ENCODE results near the gene DCHS2. TPM values are rescaled to one million over a fixed set of nuclear protein-coding genes. Genes with fewer than 3 reads are reported as not detected.

Gene DCHS2
- total RNA-seq, 2 experiments from 2014 or later, result 0.16 to 0.22 TPM

DNA sequence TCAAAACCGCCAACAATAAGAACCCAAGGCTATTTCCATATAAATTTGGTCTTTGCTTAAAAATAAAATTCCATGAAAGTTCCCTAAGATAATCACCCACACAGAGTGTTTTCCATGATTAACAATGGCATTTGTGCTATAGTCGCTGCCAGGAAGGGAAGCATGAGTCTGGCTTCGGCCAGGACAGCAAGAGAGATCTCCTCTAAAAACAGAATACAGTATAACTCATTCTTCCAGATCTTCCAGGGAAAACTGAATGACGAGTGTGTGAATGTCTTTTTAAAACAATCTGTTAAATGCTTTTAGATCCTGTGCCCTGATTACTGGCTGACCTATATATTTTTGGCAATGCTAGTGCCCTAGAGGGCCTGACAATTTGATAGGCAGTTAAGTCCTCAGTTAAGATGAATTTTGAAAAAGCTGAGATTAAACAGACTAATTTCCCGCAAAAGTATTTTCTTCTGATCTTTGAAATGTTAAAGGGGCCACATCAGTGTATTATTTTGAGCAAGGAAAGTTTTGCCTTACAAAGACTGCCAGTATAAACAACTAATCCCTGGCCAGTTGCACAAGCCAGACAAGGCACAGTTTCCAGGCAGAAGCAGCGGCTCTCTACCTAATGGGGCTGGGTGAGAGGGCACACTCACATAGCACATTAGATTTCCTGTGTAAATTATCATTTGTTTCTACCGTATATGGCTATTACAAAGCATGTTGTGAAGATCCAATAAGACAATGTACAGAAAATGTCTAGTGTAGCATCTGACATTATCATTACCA is 127.3 kb downstream of the DCHS2 start:
- H3K27me3 Mint-ChIP-seq, result peaks cover 10% of the 10 kb centered on the region
- Histone ChIP-seq H3K27ac (ENCODE audit: low read depth in 1 of 2, low read length in 2 of 2) (no peak overlapping the region), H3K4me1 (ENCODE audit: insufficient read depth, low read length) (no peaks in the 10 kb centered on the region), H3K9me3 (ENCODE audit: control insufficient read depth in 1 of 2, insufficient read depth in 1 of 2, low read length in 2 of 2) (no peaks in the 10 kb centered on the region), H3K36me3 (ENCODE audit: insufficient read depth, low read length) (no peaks in the 10 kb centered on the region), H3K27me3 (ENCODE audit: control insufficient read depth in 1 of 2, insufficient read depth in 2 of 2, low read length in 2 of 2) (peaks cover 1 to 8% of the 10 kb centered on the region in 2 experiments), H3K4me3 (ENCODE audit: low read length) (no peak overlapping the region)
- DNase-seq (no peak), ATAC-seq (ENCODE audit: poor library complexity) (no peak)
- H3K9me3 Mint-ChIP-seq, result no peaks in the 10 kb centered on the region
- H3K27ac Mint-ChIP-seq, result no peak overlapping the region
- H3K4me1 Mint-ChIP-seq (ENCODE audit: low read depth), result peaks cover 20% of the 10 kb centered on the region
- no peak overlapping the region for H3K4me3 Mint-ChIP-seq
- H3K36me3 Mint-ChIP-seq (ENCODE audit: low read depth), result no peaks in the 10 kb centered on the region
- POLR2A ChIA-PET, result no interaction called here
- TF ChIP-seq, protein P1, sequence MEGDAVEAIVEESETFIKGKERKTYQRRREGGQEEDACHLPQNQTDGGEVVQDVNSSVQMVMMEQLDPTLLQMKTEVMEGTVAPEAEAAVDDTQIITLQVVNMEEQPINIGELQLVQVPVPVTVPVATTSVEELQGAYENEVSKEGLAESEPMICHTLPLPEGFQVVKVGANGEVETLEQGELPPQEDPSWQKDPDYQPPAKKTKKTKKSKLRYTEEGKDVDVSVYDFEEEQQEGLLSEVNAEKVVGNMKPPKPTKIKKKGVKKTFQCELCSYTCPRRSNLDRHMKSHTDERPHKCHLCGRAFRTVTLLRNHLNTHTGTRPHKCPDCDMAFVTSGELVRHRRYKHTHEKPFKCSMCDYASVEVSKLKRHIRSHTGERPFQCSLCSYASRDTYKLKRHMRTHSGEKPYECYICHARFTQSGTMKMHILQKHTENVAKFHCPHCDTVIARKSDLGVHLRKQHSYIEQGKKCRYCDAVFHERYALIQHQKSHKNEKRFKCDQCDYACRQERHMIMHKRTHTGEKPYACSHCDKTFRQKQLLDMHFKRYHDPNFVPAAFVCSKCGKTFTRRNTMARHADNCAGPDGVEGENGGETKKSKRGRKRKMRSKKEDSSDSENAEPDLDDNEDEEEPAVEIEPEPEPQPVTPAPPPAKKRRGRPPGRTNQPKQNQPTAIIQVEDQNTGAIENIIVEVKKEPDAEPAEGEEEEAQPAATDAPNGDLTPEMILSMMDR (IDR thresholded peaks at IDR 0.05), result no peak
- CTCF ChIA-PET, result no interaction called here
- intact Hi-C loops (cut with DNase I, micrococcal nuclease), result no loop called here

DNA sequence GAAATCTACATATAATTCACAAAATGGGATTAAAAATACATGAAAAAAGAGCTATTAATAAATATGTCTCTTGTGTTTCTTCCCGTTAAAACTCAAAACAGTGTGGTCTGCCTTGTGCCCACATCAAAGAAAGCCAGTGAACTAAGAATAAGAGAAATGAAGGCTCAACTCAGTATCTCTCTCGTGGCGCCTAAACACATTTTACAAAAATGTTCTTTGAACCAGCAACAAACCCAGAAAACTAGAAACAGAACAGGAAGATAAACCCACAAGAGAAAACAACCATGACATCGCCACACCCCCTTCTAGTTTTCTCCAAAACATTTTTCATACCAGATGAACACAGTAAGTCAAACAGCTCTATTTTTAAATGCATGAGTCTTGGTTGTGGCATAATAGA is 130.1 kb downstream of the DCHS2 start:
- Histone ChIP-seq H3K9me3 (ENCODE audit: control insufficient read depth in 1 of 2, insufficient read depth in 1 of 2, low read length in 2 of 2) (no peaks in the 10 kb centered on the region), H3K4me3 (ENCODE audit: low read length) (no peak overlapping the region), H3K27ac (ENCODE audit: low read depth in 1 of 2, low read length in 2 of 2) (no peak overlapping the region), H3K36me3 (ENCODE audit: insufficient read depth, low read length) (no peaks in the 10 kb centered on the region), H3K4me1 (ENCODE audit: insufficient read depth, low read length) (no peaks in the 10 kb centered on the region), H3K27me3 (ENCODE audit: control insufficient read depth in 1 of 2, insufficient read depth in 2 of 2, low read length in 2 of 2) (peaks cover 0 to 4% of the 10 kb centered on the region in 2 experiments)
- no peaks in the 10 kb centered on the region for H3K9me3 Mint-ChIP-seq
- peak in 2 of 14 experiments; percentile 10 to 20 for DNase-seq
- H3K4me3 Mint-ChIP-seq, result no peak overlapping the region
- ChIA-PET POLR2A (no interaction called here), CTCF (no interaction called here)
- peaks cover 20% of the 10 kb centered on the region for H3K4me1 Mint-ChIP-seq (ENCODE audit: low read depth)
- no peaks in the 10 kb centered on the region for H3K27me3 Mint-ChIP-seq
- ATAC-seq (ENCODE audit: poor library complexity), result no peak
- TF ChIP-seq, protein P1 (IDR thresholded peaks at IDR 0.05), result no peak
- intact Hi-C loops (cut with DNase I, micrococcal nuclease), result no loop called here
- no peak overlapping the region for H3K27ac Mint-ChIP-seq
- H3K36me3 Mint-ChIP-seq (ENCODE audit: low read depth), result no peaks in the 10 kb centered on the region

DNA sequence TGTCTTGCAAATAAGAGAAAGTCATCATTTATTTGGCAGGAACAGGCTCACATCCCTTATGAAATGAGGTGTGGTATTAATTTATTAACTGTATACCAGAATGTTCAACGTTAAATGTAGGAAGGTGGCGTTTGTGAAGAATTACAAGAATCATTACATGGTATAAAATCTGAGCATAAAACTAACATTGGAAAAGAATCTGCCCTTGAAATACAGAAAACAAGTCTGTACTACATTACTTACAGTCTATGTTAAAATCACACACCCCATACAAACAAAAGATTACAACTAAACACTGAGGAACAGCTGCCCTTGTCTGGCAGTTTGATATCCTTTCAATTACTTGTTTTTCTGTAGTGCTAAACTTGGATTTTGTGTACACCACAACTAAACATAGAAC is 131.1 kb downstream of the DCHS2 start:
- Mint-ChIP-seq H3K9me3 (no peaks in the 10 kb centered on the region), H3K4me3 (no peak overlapping the region), H3K36me3 (ENCODE audit: low read depth) (no peaks in the 10 kb centered on the region), H3K27me3 (no peaks in the 10 kb centered on the region), H3K27ac (no peak overlapping the region), H3K4me1 (ENCODE audit: low read depth) (peaks cover 20% of the 10 kb centered on the region)
- POLR2A ChIA-PET, result no interaction called here
- ATAC-seq (ENCODE audit: poor library complexity), result no peak
- Histone ChIP-seq H3K27me3 (ENCODE audit: control insufficient read depth in 1 of 2, insufficient read depth in 2 of 2, low read length in 2 of 2) (no peaks in the 10 kb centered on the region), H3K4me1 (ENCODE audit: insufficient read depth, low read length) (no peaks in the 10 kb centered on the region), H3K4me3 (ENCODE audit: low read length) (no peak overlapping the region), H3K9me3 (ENCODE audit: control insufficient read depth in 1 of 2, insufficient read depth in 1 of 2, low read length in 2 of 2) (no peaks in the 10 kb centered on the region), H3K27ac (ENCODE audit: low read depth in 1 of 2, low read length in 2 of 2) (no peak overlapping the region), H3K36me3 (ENCODE audit: insufficient read depth, low read length) (no peaks in the 10 kb centered on the region)
- CTCF ChIA-PET, result no interaction called here
- intact Hi-C loops (cut with DNase I, micrococcal nuclease), result no loop called here
- DNase-seq, result no peak
- TF ChIP-seq, protein P1 (IDR thresholded peaks at IDR 0.05), result no peak
